Hepatocyte (in vitro differentiated cells): Measurements from ENCODE around the gene PABPC3.

Source experiments
- EZH2 ChIP-seq: fragments of 200-600 bp; sonication (generic); IDR thresholded peaks from 2 replicates; pipeline ENCODE4 v1.6.1; 2016; ENCODE audit warnings: antibody characterized with exemption, mild to moderate bottlenecking, borderline replicate concordance
- EZH2phosphoT487 ChIP-seq: fragments of 200-600 bp; sonication (generic); IDR thresholded peaks from one replicate; pipeline ENCODE4 v1.6.1; 2018; ENCODE audit warnings: antibody characterized with exemption, mild to moderate bottlenecking, low read depth, moderate library complexity; ENCODE audit not compliant: unreplicated experiment, severe bottlenecking
- TF ChIP-seq, protein P1 (sequence below): fragments of 200-600 bp; sonication (generic); IDR thresholded peaks from 2 replicates; pipeline ENCODE4 v1.5.1; 2016; ENCODE audit warnings: antibody characterized with exemption, mild to moderate bottlenecking; ENCODE audit not compliant: poor library complexity

DNA sequence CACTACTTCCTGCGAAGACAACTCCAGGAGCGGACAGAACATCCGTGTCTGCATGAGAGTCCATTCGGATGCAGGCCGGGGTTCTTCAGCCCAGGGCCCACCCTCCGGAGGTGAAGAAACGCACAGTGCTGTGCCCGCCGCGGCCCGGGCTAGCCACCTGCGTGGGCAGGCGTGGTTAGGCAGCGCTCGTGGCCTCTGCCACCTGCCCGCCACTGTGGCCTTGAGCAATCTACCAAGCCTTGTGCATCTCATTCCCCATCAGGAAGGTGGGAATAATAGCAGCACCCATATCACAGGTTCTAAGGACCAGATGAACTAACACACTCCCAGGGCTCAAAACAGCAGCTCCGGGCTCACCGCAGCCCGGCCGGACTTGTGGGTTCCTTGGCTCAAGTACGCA lies 26.7 kb upstream of the PABPC3 start:
- TF ChIP-seq EZH2phosphoT487 = no peak
- TF ChIP-seq, protein P1, sequence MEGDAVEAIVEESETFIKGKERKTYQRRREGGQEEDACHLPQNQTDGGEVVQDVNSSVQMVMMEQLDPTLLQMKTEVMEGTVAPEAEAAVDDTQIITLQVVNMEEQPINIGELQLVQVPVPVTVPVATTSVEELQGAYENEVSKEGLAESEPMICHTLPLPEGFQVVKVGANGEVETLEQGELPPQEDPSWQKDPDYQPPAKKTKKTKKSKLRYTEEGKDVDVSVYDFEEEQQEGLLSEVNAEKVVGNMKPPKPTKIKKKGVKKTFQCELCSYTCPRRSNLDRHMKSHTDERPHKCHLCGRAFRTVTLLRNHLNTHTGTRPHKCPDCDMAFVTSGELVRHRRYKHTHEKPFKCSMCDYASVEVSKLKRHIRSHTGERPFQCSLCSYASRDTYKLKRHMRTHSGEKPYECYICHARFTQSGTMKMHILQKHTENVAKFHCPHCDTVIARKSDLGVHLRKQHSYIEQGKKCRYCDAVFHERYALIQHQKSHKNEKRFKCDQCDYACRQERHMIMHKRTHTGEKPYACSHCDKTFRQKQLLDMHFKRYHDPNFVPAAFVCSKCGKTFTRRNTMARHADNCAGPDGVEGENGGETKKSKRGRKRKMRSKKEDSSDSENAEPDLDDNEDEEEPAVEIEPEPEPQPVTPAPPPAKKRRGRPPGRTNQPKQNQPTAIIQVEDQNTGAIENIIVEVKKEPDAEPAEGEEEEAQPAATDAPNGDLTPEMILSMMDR = no peak
- no peak for TF ChIP-seq EZH2
